GM21529 (cell line): Measurements from ENCODE around the gene FAM222B.
"Not testable (repeated sequence)": the region's sequence is repeated elsewhere in the genome, so short reads cannot be mapped to it uniquely, and the experiment has no call there.

Source experiments
- ATAC-seq: cut with Tn5 transposase; IDR thresholded peaks from one replicate; pipeline ENCODE4 v1.9.1; 2021; ENCODE audit not compliant: unreplicated experiment

The FAM222B gene

GRCh38 chr17:28747051-28747691 is 95.4 kb downstream of the FAM222B start:
- ATAC-seq = no peak

GRCh38 chr17:28746611-28747050 is 96.0 kb downstream of the FAM222B start:
- no peak for ATAC-seq

GRCh38 chr17:28745786-28746411 is 96.7 kb downstream of the FAM222B start:
- no peak for ATAC-seq

GRCh38 chr17:28744972-28745785 is 97.4 kb downstream of the FAM222B start:
- no peak for ATAC-seq

DNA sequence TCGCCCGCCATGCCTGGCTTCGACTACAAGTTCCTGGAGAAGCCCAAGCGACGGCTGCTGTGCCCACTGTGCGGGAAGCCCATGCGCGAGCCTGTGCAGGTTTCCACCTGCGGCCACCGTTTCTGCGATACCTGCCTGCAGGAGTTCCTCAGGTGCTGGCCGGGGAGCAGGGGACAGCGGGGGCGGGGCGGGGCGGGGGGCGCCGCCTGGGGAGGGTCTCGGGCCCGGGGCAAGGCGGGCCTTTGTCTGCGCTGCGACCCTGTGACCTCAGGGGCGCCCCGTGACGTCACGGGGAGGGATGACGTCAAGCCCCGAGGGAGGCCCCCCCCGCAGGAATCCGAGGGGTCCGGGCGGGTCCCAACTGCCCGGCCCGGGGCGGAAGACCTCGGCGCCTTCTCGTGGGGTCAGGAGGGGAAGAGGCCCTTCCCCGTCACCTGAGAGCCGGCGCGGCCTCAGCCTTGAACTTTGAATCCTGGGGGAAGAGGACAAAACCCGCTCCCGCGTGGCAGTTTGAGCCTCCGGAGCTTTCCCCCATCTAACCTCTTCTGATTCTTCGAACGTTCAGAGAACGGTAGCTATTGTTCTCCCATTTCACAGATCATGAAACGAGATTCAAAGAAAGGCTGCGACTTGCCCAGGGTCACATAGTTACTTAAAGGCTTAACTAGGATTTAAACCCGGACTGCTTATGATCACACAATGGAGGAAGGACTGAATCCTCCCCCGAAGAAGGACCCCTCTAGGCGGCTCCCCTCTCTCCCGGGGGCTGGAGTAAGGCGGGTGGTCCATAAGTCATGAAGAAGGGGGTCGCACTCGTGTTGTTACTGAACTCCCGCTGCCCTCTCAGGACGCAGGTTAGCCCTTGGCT is 98.3 kb downstream of the FAM222B start:
- peak; percentile 23 for ATAC-seq

DNA sequence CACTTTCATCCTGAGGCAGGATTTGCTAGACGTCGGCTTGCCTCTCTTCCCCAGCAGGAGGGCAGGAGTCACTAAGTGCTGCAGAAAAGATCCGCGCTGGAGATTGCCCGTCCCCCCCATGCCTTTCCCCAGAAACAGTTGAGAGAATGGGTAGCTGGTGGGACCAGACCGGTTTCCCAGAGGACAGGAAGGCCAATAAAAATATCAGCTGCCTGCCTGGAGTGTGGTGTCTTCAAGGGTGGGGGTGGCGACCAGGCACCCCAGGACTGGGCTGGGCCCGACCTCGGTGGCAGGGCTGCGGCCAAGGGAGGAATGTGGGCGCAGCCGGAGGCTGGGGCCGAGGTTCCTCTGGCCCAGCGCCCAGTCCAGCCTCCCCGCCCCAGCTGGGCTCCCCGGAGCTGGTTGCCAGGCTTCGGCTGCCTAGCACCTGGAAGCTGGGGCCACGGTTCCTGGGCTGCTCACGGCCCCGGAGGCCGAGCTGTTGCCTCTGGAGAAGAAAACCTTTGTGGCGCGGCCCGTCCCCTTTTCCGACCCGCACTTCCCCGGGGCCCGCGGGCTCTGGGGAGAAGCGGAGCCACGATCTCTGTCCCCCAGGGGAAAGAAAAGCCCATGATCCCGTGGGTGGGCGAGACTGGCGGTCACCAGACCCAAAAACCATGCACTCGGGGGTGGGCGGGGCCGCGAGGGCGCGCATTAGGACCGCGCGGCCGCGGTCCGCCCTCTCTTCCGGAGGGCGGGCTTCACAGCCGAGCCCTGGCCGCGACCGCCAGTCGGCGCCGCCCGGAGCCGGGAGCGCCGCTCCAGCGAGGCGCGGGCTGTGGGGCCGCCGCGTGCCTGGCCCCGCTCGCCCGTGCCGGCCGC is 99.1 kb downstream of the FAM222B start, which contains the start of gene TRAF4:
TRAF4 (plus strand) TSS at position 769 of the 861 bp plus-strand sequence. CDS start 102 bp downstream, outside the sequence.
- ATAC-seq = peak; percentile 56

- no peak for ATAC-seq
Observed at GRCh38 chr17:28741358-28742349, 100.9 kb downstream of the FAM222B start.

- no peak for ATAC-seq
Observed at GRCh38 chr17:28740406-28741357, 101.9 kb downstream of the FAM222B start.

DNA sequence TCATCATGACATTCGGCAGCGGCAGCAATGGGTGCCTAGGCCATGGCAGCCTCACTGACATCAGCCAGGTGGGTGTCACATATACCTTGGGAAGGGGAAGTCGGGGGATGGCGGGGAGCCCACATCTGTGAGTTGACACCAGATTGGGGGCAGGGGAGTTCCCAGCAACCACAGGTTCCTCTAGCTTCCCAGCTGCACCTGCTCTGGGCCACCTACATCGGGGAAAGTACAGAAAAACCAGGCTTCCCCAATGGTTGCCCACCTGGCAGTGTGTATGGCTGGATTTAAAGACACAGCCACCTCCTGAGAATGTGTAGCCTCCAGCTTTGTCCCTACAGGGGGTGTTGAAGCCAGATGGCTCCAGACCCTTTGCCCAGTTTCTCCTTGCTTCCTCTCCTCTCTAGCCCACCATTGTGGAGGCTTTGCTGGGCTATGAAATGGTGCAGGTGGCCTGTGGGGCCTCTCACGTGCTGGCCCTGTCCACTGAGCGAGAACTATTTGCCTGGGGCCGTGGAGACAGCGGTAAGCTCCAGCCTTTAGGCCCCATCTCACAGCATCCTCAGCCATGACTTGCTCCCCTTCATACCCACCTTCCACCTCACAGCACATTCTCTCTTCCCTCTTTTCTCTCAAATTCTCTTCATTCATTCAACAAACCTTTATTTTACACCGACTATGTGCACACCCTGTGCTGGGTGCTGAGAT is 103.8 kb downstream of the FAM222B start:
- ATAC-seq = no peak

DNA sequence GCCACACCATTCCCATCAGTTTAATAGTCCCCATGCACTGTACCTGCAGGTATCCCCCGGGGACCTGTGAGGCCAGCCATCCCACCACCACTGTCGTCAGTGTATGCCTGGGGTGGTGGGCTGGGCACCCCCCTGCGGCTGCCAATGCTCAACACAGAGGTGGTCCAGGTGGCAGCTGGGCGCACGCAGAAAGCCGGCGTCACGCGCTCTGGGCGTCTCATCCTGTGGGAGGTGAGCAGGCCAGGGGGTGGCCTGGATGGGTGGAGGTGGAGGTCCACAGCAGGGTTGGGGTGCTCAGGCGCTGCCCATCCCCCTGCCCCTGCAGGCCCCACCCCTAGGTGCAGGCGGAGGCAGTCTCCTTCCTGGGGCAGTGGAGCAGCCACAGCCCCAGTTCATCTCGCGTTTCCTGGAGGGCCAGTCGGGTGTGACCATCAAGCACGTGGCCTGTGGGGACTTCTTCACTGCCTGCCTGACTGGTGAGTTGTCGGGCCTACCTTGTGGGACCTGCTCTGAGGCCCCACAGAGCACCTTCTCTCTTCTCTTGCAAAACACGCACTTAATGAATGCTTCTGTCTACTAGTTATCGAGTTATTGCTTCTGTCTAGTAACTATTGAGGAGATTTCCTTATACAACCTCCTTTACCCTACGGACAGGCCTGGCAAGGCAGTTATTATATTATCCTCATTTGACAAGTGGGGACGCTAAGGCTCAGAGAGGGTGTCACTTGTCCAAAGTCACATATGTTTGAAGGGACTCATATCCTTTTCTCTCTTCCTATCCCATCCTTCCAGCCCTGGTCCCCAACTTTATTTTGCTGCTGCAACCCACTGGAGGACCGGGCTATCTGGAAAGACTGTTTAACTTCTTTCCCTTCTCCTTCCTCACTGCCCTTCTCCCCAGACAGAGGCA is 104.6 kb downstream of the FAM222B start:
- ATAC-seq = peak; percentile 70

DNA sequence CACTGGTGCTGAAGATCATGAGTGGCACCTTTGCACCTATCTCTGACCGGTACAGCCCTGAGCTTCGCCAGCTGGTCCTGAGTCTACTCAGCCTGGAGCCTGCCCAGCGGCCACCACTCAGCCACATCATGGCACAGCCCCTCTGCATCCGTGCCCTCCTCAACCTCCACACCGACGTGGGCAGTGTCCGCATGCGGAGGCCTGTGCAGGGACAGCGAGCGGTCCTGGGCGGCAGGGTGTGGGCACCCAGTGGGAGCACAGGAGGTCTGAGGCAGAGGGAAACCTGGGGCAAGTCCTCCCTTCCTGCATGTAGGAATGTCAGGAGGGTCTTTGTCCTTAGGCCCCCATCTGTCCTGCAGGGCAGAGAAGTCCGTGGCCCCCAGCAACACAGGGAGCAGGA is 105.3 kb downstream of the FAM222B start:
- no peak for ATAC-seq

- ATAC-seq = not testable (repeated sequence)
Observed at GRCh38 chr17:28735913-28736769, 106.4 kb downstream of the FAM222B start.

- no peak for ATAC-seq
Observed at GRCh38 chr17:28735242-28735722, 107.3 kb downstream of the FAM222B start.

DNA sequence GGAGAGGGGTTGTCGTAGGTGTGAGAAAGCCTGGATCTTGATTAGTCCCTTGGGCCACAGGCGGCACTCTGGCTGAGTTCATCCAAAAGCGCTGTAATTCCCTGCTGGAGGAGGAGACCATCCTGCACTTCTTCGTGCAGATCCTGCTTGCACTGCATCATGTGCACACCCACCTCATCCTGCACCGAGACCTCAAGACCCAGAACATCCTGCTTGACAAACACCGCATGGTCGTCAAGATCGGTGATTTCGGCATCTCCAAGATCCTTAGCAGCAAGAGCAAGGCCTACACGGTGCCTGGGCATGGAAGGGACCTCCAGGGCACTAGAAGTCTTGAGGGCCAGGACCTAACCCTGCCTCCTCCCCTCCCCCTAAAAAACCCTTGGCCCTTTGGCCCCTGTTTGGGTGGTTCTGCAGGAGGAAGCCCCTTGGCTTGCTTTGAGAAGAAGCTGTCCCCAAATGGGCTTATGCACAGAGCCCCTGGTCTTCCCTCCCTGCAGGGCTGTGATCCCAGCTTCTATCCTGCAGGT is 107.8 kb downstream of the FAM222B start:
- ATAC-seq = no peak

GRCh38 chr17:28733346-28733745 is 109.2 kb downstream of the FAM222B start:
- ATAC-seq = no peak
